ENCODE data around the gene FASN. TPM values are rescaled to one million over a fixed set of nuclear protein-coding genes. Genes with fewer than 3 reads are reported as not detected.
A peak's percentile ranks its signal among the peaks of the same experiment; 100 is the strongest.

Gene FASN
- total and polyA plus RNA-seq, 2 donors (not counting 3 experiments of a cell fraction or from before 2014, with no cell fraction given) = 101 to 360 TPM

DNA sequence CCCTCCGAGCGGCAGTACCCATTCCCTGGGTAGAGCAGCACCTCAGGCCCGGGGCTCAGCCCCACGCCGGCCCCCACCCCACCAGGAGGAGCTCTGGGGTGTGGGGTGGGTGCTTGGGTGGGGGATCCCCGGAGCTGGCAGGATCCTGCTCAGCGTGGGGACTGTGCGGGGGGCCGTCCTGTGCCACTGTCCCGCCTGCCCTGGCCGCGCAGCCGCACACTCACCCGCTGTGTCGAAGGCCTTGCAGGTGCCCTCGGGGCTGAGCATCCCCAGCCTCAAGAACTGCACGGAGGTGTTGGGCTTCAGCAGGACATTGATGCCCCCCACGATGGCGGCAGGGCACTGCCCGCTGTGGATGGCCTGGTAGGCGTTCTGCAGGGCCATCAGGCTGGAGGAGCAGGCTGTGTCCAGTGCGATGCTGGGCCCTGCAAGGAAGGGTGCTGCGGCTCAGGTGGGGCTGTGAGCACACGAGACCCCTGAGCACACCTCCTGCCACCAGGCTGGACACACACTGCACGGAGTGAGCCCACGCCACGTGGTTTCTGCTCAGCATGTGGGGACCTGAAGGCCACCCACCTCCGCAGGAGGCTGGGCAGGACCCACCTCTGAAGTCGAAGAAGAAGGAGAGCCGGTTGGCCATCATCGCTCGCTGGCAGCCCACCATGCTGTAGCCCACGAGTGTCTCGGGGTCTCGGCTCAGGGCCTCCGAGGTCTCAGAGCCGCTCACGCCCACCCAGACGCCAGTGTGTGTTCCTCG is 4.9 kb downstream of the FASN start:
- Histone ChIP-seq H2AFZ (ENCODE audit: low read depth, low read length) (no peak overlapping the region), H3K27ac (ENCODE audit: insufficient read depth, low read depth, low read length) (no peak overlapping the region), H3K4me3 (replicated peaks in 1 of 3; ENCODE audit: insufficient read depth in 1 of 3, low read depth in 1 of 3, low read length in 3 of 3) (no peak overlapping the region), H3K9me3 (replicated peaks; ENCODE audit: control insufficient read depth, insufficient read depth, low read length) (no peaks in the 10 kb centered on the region), H3K4me2 (ENCODE audit: insufficient read depth, low read length) (no peak overlapping the region), H3K79me2 (ENCODE audit: control insufficient read depth, insufficient read depth, low read length) (peaks cover 55% of the 10 kb centered on the region), H3K9ac (replicated peaks; ENCODE audit: extremely low read depth, insufficient read depth, low read length) (no peak overlapping the region), H3K4me1 (ENCODE audit: control insufficient read depth, extremely low read depth, insufficient read depth, low read length) (peaks cover 13% of the 10 kb centered on the region), H3K27me3 (ENCODE audit: control insufficient read depth in 2 of 2, insufficient read depth in 2 of 2, low read length in 2 of 2) (no peaks in the 10 kb centered on the region), H3K36me3 (ENCODE audit: control insufficient read depth in 2 of 2, extremely low read depth in 1 of 2, insufficient read depth in 2 of 2, low read length in 2 of 2) (peaks cover 32 to 56% of the 10 kb centered on the region in 2 experiments), H3K9me1 (replicated peaks; ENCODE audit: control insufficient read depth, extremely low read depth, insufficient read depth, low read length) (no peaks in the 10 kb centered on the region), H4K20me1 (replicated peaks; ENCODE audit: control insufficient read depth, extremely low read depth, insufficient read depth, low read length) (no peaks in the 10 kb centered on the region)
- intact Hi-C loops (cut with micrococcal nuclease) (no loop called here), dilution Hi-C loops (cut with MboI; ENCODE audit: extremely low pct_ligation_motif_present, low sequenced_read_pairs) (no loop called here)
- CTCF ChIA-PET = no interaction called here
- BruUV-seq (replicated peaks) = TSS peak; percentile 3
- FAIRE-seq = no peak
- POLR2A ChIA-PET = no interaction called here
- TF ChIP-seq, protein P1, sequence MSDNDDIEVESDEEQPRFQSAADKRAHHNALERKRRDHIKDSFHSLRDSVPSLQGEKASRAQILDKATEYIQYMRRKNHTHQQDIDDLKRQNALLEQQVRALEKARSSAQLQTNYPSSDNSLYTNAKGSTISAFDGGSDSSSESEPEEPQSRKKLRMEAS (IDR thresholded peaks at IDR 0.05; ENCODE audit: insufficient read depth, insufficient read length) = no peak
- TF ChIP-seq EZH2 (IDR thresholded peaks at IDR 0.05; ENCODE audit: borderline replicate concordance, low read depth, low read length, severe bottlenecking) (no peak), FOS (IDR thresholded peaks at IDR 0.05; ENCODE audit: borderline replicate concordance, insufficient read depth, low read length) (no peak), MYC (IDR thresholded peaks at IDR 0.05; ENCODE audit: low read depth, low read length) (no peak), JUN (IDR thresholded peaks at IDR 0.05; ENCODE audit: borderline replicate concordance, insufficient read depth, insufficient read length, low read depth) (no peak), POLR2A (IDR thresholded peaks at IDR 0.05; ENCODE audit: low read depth, low read length) (no peak), POLR2AphosphoS5 (IDR thresholded peaks at IDR 0.05; ENCODE audit: insufficient read depth, low read depth, low read length) (no peak), GATA2 (IDR thresholded peaks at IDR 0.05; ENCODE audit: insufficient read depth, insufficient read length, low read depth, low read length) (no peak)
- TF ChIP-seq, protein P2, sequence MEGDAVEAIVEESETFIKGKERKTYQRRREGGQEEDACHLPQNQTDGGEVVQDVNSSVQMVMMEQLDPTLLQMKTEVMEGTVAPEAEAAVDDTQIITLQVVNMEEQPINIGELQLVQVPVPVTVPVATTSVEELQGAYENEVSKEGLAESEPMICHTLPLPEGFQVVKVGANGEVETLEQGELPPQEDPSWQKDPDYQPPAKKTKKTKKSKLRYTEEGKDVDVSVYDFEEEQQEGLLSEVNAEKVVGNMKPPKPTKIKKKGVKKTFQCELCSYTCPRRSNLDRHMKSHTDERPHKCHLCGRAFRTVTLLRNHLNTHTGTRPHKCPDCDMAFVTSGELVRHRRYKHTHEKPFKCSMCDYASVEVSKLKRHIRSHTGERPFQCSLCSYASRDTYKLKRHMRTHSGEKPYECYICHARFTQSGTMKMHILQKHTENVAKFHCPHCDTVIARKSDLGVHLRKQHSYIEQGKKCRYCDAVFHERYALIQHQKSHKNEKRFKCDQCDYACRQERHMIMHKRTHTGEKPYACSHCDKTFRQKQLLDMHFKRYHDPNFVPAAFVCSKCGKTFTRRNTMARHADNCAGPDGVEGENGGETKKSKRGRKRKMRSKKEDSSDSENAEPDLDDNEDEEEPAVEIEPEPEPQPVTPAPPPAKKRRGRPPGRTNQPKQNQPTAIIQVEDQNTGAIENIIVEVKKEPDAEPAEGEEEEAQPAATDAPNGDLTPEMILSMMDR (IDR thresholded peaks at IDR 0.05; ENCODE audit: extremely low read depth in 1 of 2, insufficient read depth in 1 of 2, low read depth in 1 of 2, low read length in 2 of 2) = no peak
- no peak for DNase-seq (ENCODE audit: low read depth, low spot score)
